ENCODE data around the gene PRR13. TPM values are rescaled to one million over a fixed set of nuclear protein-coding genes. Genes with fewer than 3 reads are reported as not detected.

PRR13 gene
- total and polyA plus RNA-seq, 2 of the 13 experiments (the other 11 are each of a cell fraction or from before 2014, with no cell fraction given): 65.0 to 102 TPM

- DNase-seq (ENCODE audit: low spot score) (no peak), FAIRE-seq (no peak), ATAC-seq (no peak)
- Histone ChIP-seq H3K9ac (ENCODE audit: insufficient read depth, low read depth, low read length) (no peak overlapping the region), H3K36me3 (replicated peaks in 1 of 2; ENCODE audit: control insufficient read depth in 1 of 2, insufficient read depth in 2 of 2, low read length in 2 of 2) (no peaks in the 10 kb centered on the region), H3K4me3 (replicated peaks in 1 of 3; ENCODE audit: insufficient read depth in 1 of 3, low read depth in 2 of 3, low read length in 3 of 3) (no peak overlapping the region), H3K27ac (ENCODE audit: extremely low read length, insufficient read depth, low read length) (no peak overlapping the region), H3K79me2 (ENCODE audit: insufficient read depth, low read length) (no peaks in the 10 kb centered on the region), H3K4me2 (ENCODE audit: low read depth, low read length) (no peak overlapping the region), H4K20me1 (ENCODE audit: insufficient read depth, low read length) (no peaks in the 10 kb centered on the region), H3K4me1 (ENCODE audit: insufficient read depth, low read length) (peaks cover 51% of the 10 kb centered on the region), H2AFZ (ENCODE audit: low read length) (no peak overlapping the region), H3K9me3 (ENCODE audit: low read length) (no peaks in the 10 kb centered on the region), H3K27me3 (ENCODE audit: control insufficient read depth in 1 of 2, insufficient read depth in 2 of 2, low read length in 2 of 2) (0 out of 5 replicates have a peak, but pooled peaks cover 0 to 4% of the 10 kb centered on the region in 2 experiments)
- WGBS (ENCODE audit: low lambda C conversion rate): 37% methylated on average over 7 of the region's 7 CpGs
- intact Hi-C loops (cut with micrococcal nuclease; ENCODE audit: unreplicated experiment) (no loop called here), in situ Hi-C loops (cut with HindIII; ENCODE audit: extremely low pct_ligation_motif_present, low pct_unique_long_range_greater_than_20kb) (no loop called here)
- POLR2A ChIA-PET: interaction anchor here (1.6 to 2.0 kb wide), 2 partner anchors 12 to 49 kb away, joined by 5 to 16 read pairs; partner anchors contain the start of gene PRR13
- no TSS peak for BruUV-seq (replicated peaks)
- CTCF ChIA-PET (ENCODE audit: low intra/inter-chr PET ratio, low total read pairs): no interaction called here
- TF ChIP-seq RORA (CRISPR knock-in tag; IDR thresholded peaks at IDR 0.05) (no peak), ZSCAN12 (CRISPR knock-in tag; IDR thresholded peaks at IDR 0.05) (no peak), ZNF646 (CRISPR knock-in tag; IDR thresholded peaks at IDR 0.05) (no peak), DNMT3B (CRISPR knock-in tag; conservative IDR thresholded peaks at IDR 0.05) (no peak), ZNF407 (CRISPR knock-in tag; IDR thresholded peaks at IDR 0.05; ENCODE audit: not compliant biosample characterization) (no peak), SP5 (CRISPR knock-in tag; IDR thresholded peaks at IDR 0.05; ENCODE audit: borderline replicate concordance, low read depth) (no peak), HMG20A (CRISPR knock-in tag; IDR thresholded peaks at IDR 0.05; ENCODE audit: borderline replicate concordance) (no peak), ZNF576 (CRISPR knock-in tag; IDR thresholded peaks at IDR 0.05) (no peak), NRL (CRISPR knock-in tag; IDR thresholded peaks at IDR 0.05; ENCODE audit: borderline replicate concordance) (no peak)
Measured at GRCh38 chr12:53427905-53428594, 13.5 kb upstream of the PRR13 start.

All from HepG2 (cell line).